Endothelial cell of umbilical vein (primary cell): ENCODE results near the gene ACOT11. TPM values are rescaled to one million over a fixed set of nuclear protein-coding genes. Genes with fewer than 3 reads are reported as not detected.

Experiments used
- BruUV-seq: library from RNA; stranded (reverse); fragments of 400-500 nt; replicated peaks from 2 replicates; lab custom pipeline; 2021; lab: Mats Ljungman, UMichigan
- CTCF ChIA-PET: fragments of 300-600, 350-600 bp; sonication (Branson Sonifier 250); formaldehyde crosslinking; loops from one replicate; lab custom pipeline; 2021; ENCODE audit warnings: antibody characterized with exemption, inconsistent platforms; lab: Charles Lee
- POLR2A ChIA-PET: fragments of 300-600, 350-600 bp; sonication (Branson Sonifier 250); formaldehyde crosslinking; loops from one replicate; lab custom pipeline; 2021; ENCODE audit warnings: antibody characterized with exemption, inconsistent platforms; lab: Charles Lee
- DNase-seq: peaks from one replicate; pipeline ENCODE4 v3.0.0-alpha.2; 2011; ENCODE audit warnings: low read depth, low spot score
- FAIRE-seq: peaks from 2 replicates; lab custom pipeline; 2011; peaks lifted over from hg19 to GRCh38; lab: Jason Lieb, UNC
- H2AFZ ChIP-seq: 2 replicates; pipeline ENCODE4 v1.6.0; 2012; ENCODE audit warnings: low read depth, low read length, control low read depth, inconsistent platforms
- H3K27ac ChIP-seq: 2 replicates; pipeline ENCODE4 v1.5.1; 2011; ENCODE audit warnings: low read depth, mild to moderate bottlenecking, control low read depth, low read length, moderate library complexity; ENCODE audit not compliant: insufficient read depth
- H3K27me3 ChIP-seq, 2 experiments: 2 replicates each; pipeline versions ENCODE4 v1.6.0 to v1.6.1; 2011; ENCODE audit warnings: low read length in 2 of 2, mixed read lengths in 1 of 2; ENCODE audit not compliant: control insufficient read depth in 2 of 2, insufficient read depth in 2 of 2
- H3K36me3 ChIP-seq, 2 experiments: 2 replicates in 1 of 2; 3 replicates in 1 of 2; pipeline ENCODE4 v1.5.1; 2011; ENCODE audit warnings: low read length in 2 of 2, mild to moderate bottlenecking in 1 of 2, moderate library complexity in 1 of 2; ENCODE audit not compliant: control insufficient read depth in 2 of 2, insufficient read depth in 2 of 2; ENCODE audit errors: extremely low read depth in 1 of 2
- H3K4me1 ChIP-seq: 3 replicates; pipeline ENCODE4 v1.5.1; 2011; ENCODE audit warnings: mild to moderate bottlenecking, low read length; ENCODE audit not compliant: control insufficient read depth, insufficient read depth; ENCODE audit errors: extremely low read depth
- H3K4me2 ChIP-seq: 2 replicates; pipeline ENCODE4 v1.6.1; 2011; ENCODE audit warnings: low read length, control low read depth, mixed read lengths; ENCODE audit not compliant: insufficient read depth
- H3K4me3 ChIP-seq, 3 experiments: fragments of 200-600 bp in 1 of 3; sonication (generic), shearing (Covaris generic) in 1 of 3; replicated peaks in 1 of 3; 2 replicates each; pipeline ENCODE4 v1.5.1; 2011 to 2016; ENCODE audit warnings: control low read depth in 3 of 3, low read length in 3 of 3, mild to moderate bottlenecking in 2 of 3, inconsistent platforms in 1 of 3, low read depth in 1 of 3, moderate library complexity in 1 of 3; ENCODE audit not compliant: insufficient read depth in 1 of 3
- H3K79me2 ChIP-seq: 2 replicates; pipeline ENCODE4 v1.6.0; 2012; ENCODE audit warnings: low read length, inconsistent platforms; ENCODE audit not compliant: control insufficient read depth, insufficient read depth
- H3K9ac ChIP-seq: replicated peaks from 2 replicates; pipeline ENCODE3; 2011; ENCODE audit warnings: low read length, control low read depth; ENCODE audit not compliant: insufficient read depth; ENCODE audit errors: extremely low read depth
- H3K9me1 ChIP-seq: replicated peaks from 3 replicates; pipeline ENCODE4 v1.6.0; 2011; ENCODE audit warnings: mild to moderate bottlenecking, low read length; ENCODE audit not compliant: control insufficient read depth, insufficient read depth; ENCODE audit errors: extremely low read depth
- H3K9me3 ChIP-seq: replicated peaks from 2 replicates; pipeline ENCODE4 v1.5.1; 2012; ENCODE audit warnings: low read length, inconsistent platforms; ENCODE audit not compliant: control insufficient read depth, insufficient read depth
- H4K20me1 ChIP-seq: replicated peaks from 2 replicates; pipeline ENCODE3; 2011; ENCODE audit warnings: mild to moderate bottlenecking, low read length; ENCODE audit not compliant: control insufficient read depth, insufficient read depth; ENCODE audit errors: extremely low read depth
- CTCF ChIP-seq, 2 donors: IDR thresholded peaks; 1 replicate in 1 of 2; 2 replicates in 1 of 2; pipeline ENCODE4 v1.5.1; 2011; ENCODE audit warnings: low read length in 2 of 2, mild to moderate bottlenecking in 2 of 2, moderate library complexity in 2 of 2, control low read depth in 1 of 2, inconsistent platforms in 1 of 2, low read depth in 1 of 2; ENCODE audit not compliant: insufficient read depth in 1 of 2; ENCODE audit errors: extremely low read depth in 1 of 2
- EZH2 ChIP-seq: IDR thresholded peaks from 2 replicates; pipeline ENCODE4 v1.6.1; 2012; ENCODE audit warnings: borderline replicate concordance, low read depth, mild to moderate bottlenecking, moderate library complexity, low read length, inconsistent platforms; ENCODE audit not compliant: severe bottlenecking
- FOS ChIP-seq: IDR thresholded peaks from 2 replicates; pipeline ENCODE4 v1.6.1; 2011; ENCODE audit warnings: mild to moderate bottlenecking, low read length, moderate library complexity, borderline replicate concordance; ENCODE audit not compliant: insufficient read depth
- GATA2 ChIP-seq: IDR thresholded peaks from 2 replicates; pipeline ENCODE4 v1.7.0; 2011; ENCODE audit warnings: low read depth, mild to moderate bottlenecking, moderate library complexity, mixed read lengths, low read length; ENCODE audit not compliant: insufficient read length, insufficient read depth
- JUN ChIP-seq: IDR thresholded peaks from 2 replicates; pipeline ENCODE4 v1.6.1; 2011; ENCODE audit warnings: borderline replicate concordance, low read depth; ENCODE audit not compliant: insufficient read length, insufficient read depth
- MAX ChIP-seq: IDR thresholded peaks from 2 replicates; pipeline ENCODE4 v1.6.1; 2011; ENCODE audit not compliant: insufficient read depth, insufficient read length
- MYC ChIP-seq: IDR thresholded peaks from one replicate; pipeline ENCODE4 v1.6.1; 2011; ENCODE audit warnings: mild to moderate bottlenecking, low read depth, low read length
- POLR2A ChIP-seq: IDR thresholded peaks from 2 replicates; pipeline ENCODE4 v1.6.1; 2012; ENCODE audit warnings: low read depth, mild to moderate bottlenecking, control low read depth, low read length
- POLR2AphosphoS5 ChIP-seq: IDR thresholded peaks from 2 replicates; pipeline ENCODE4 v1.6.1; 2012; ENCODE audit warnings: low read depth, mild to moderate bottlenecking, control low read depth, low read length, moderate library complexity; ENCODE audit not compliant: insufficient read depth
- dilution Hi-C: fragments of 300-500 bp; cut with MboI; formaldehyde crosslinking; loops from one replicate; pipeline ENCODE4 v1.15.0; 2019; ENCODE audit warnings: low sequenced_read_pairs; ENCODE audit not compliant: extremely low pct_ligation_motif_present
- intact Hi-C: fragments of 100-400 bp; cut with micrococcal nuclease; formaldehyde crosslinking; loops from one replicate; pipeline ENCODE4 v1.10.0; 2022
- polyA plus RNA-seq, 4 experiments: library from polyadenylated mRNA; depleted of rRNA in 3 of 4; stranded (reverse) in 3 of 4; unstranded in 1 of 4; fragments of >200 nt; gene quantifications; 2 replicates each; pipeline versions ENCODE4 v1.2.1 to v1.2.3, GENCODE V29; 2011 to 2012; ENCODE audit warnings: missing spikeins in 1 of 4
- total RNA-seq: library from RNA; stranded (reverse); gene quantifications from 2 replicates; pipeline ENCODE4 v1.2.3, GENCODE V29; 2021

Gene ACOT11
- total and polyA plus RNA-seq, 2 donors (not counting 3 experiments of a cell fraction or from before 2014, with no cell fraction given), result 4.5 to 5.4 TPM

- CTCF ChIA-PET, result no interaction called here
- intact Hi-C loops, result no loop called here
- Histone ChIP-seq H4K20me1 (no peaks in the 10 kb centered on the region), H3K36me3 (no peaks in the 10 kb centered on the region), H3K9me1 (no peaks in the 10 kb centered on the region), H3K27me3 (no peaks in the 10 kb centered on the region), H2AFZ (no peak overlapping the region), H3K4me2 (no peak overlapping the region), H3K4me3 (no peak overlapping the region), H3K4me1 (no peaks in the 10 kb centered on the region), H3K9ac (no peak overlapping the region), H3K79me2 (no peaks in the 10 kb centered on the region), H3K9me3 (no peaks in the 10 kb centered on the region), H3K27ac (no peak overlapping the region)
- DNase-seq (no peak), FAIRE-seq (no peak)
- POLR2A ChIA-PET, result no interaction called here
- BruUV-seq, result no TSS peak
- dilution Hi-C loops, result no loop called here
- TF ChIP-seq POLR2A, result no peak
- TF ChIP-seq CTCF (IDR thresholded peaks at IDR 0.05; ENCODE audit: extremely low read depth in 1 of 2, insufficient read depth in 1 of 2, low read depth in 1 of 2, low read length in 2 of 2), result no peak
- TF ChIP-seq MAX, result no peak
- no peak for TF ChIP-seq EZH2
- no peak for TF ChIP-seq MYC
- no peak for TF ChIP-seq GATA2
- no peak for TF ChIP-seq FOS
- no peak for TF ChIP-seq JUN
- no peak for TF ChIP-seq POLR2AphosphoS5
Measured at GRCh38 chr1:54556110-54556509, 8.1 kb downstream of the ACOT11 start.
